Measurements from ENCODE around the gene LRRD1.
A peak's percentile ranks its signal among the peaks of the same experiment; 100 is the strongest.

Gene LRRD1

DNA sequence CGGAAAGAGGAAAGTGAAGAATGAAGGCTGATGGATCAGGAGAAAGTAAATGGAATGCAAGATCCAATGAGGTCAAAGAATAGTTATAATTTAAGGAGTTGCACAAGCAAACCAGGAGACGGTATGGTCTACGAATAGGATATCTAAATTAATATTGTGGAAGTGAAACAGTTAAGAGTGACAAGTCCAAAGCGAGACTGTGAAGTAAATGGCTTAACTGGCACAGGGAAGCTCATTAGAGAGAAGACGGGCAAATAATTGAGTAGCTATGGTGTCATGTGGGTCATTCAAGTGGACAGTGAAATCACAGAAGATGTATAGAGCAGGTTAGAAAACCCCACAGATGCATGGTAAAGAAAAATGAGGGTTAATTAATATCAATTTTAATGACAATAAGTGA is 47.8 kb downstream of the LRRD1 start:
- Histone ChIP-seq H3K27ac (ENCODE audit: low read depth, low read length) (peak overlapping the region; percentile 25), H3K79me2 (ENCODE audit: control insufficient read depth, low read length) (peaks cover 94% of the 10 kb centered on the region), H3K36me3 (ENCODE audit: control insufficient read depth, low read length) (peaks cover 81% of the 10 kb centered on the region), H3K9me3 (ENCODE audit: control insufficient read depth, insufficient read depth, low read length) (no peaks in the 10 kb centered on the region), H3K27me3 (ENCODE audit: control insufficient read depth, low read length) (no peaks in the 10 kb centered on the region), H3K4me1 (ENCODE audit: control insufficient read depth, low read length) (peaks cover 41% of the 10 kb centered on the region), H3K4me3 (ENCODE audit: low read length) (peak overlapping the region; percentile 97), H4K20me1 (ENCODE audit: control insufficient read depth, insufficient read depth, low read depth, low read length) (peaks cover 40% of the 10 kb centered on the region), H3K9me2 (replicated peaks; ENCODE audit: control insufficient read depth, low read length) (no peaks in the 10 kb centered on the region), H3F3A (ENCODE audit: control insufficient read depth, insufficient read depth) (peaks cover 3% of the 10 kb centered on the region; the same call in 1 of the 2 replicates), H3K4me2 (ENCODE audit: low read length) (peak overlapping the region; percentile 92)
- TF ChIP-seq, protein P1, sequence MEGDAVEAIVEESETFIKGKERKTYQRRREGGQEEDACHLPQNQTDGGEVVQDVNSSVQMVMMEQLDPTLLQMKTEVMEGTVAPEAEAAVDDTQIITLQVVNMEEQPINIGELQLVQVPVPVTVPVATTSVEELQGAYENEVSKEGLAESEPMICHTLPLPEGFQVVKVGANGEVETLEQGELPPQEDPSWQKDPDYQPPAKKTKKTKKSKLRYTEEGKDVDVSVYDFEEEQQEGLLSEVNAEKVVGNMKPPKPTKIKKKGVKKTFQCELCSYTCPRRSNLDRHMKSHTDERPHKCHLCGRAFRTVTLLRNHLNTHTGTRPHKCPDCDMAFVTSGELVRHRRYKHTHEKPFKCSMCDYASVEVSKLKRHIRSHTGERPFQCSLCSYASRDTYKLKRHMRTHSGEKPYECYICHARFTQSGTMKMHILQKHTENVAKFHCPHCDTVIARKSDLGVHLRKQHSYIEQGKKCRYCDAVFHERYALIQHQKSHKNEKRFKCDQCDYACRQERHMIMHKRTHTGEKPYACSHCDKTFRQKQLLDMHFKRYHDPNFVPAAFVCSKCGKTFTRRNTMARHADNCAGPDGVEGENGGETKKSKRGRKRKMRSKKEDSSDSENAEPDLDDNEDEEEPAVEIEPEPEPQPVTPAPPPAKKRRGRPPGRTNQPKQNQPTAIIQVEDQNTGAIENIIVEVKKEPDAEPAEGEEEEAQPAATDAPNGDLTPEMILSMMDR (IDR thresholded peaks at IDR 0.05; ENCODE audit: low read depth, low read length, poor library complexity, severe bottlenecking), result no peak
- TF ChIP-seq EZH2phosphoT487 (IDR thresholded peaks at IDR 0.05; ENCODE audit: borderline replicate concordance, low read length), result no peak

DNA sequence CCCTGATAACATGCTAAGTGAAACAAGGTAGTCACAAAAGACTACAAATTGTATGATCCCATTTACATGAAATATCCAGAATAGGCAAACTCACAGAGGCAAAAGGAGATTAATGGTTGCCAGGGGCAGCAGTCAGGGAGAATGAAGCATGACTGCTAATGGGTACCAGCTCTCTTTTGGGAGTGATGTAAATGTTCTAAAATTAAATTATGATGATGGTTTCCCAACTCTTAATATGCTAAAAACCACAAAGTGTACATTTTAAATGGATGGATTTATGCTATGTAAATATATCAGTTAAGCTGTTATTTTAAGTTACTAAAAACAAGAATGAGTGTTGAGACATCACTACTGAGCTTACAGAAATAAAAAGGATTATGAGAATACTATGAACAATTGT is 57.3 kb downstream of the LRRD1 start:
- Histone ChIP-seq H3F3A (ENCODE audit: control insufficient read depth, insufficient read depth) (peaks cover 2% of the 10 kb centered on the region; the same call in 1 of the 2 replicates), H3K9me3 (ENCODE audit: control insufficient read depth, insufficient read depth, low read length) (no peaks in the 10 kb centered on the region), H3K36me3 (ENCODE audit: control insufficient read depth, low read length) (peaks cover 99% of the 10 kb centered on the region), H4K20me1 (ENCODE audit: control insufficient read depth, insufficient read depth, low read depth, low read length) (peaks cover 25% of the 10 kb centered on the region; the same call in 1 of the 2 replicates), H3K4me2 (ENCODE audit: low read length) (no peak overlapping the region), H3K79me2 (ENCODE audit: control insufficient read depth, low read length) (peaks cover 93% of the 10 kb centered on the region), H3K27ac (ENCODE audit: low read depth, low read length) (no peak overlapping the region), H3K9me2 (replicated peaks; ENCODE audit: control insufficient read depth, low read length) (no peaks in the 10 kb centered on the region; the same call in 1 of the 2 replicates), H3K4me3 (ENCODE audit: low read length) (no peak overlapping the region), H3K4me1 (ENCODE audit: control insufficient read depth, low read length) (peaks cover 44% of the 10 kb centered on the region), H3K27me3 (ENCODE audit: control insufficient read depth, low read length) (no peaks in the 10 kb centered on the region)
- TF ChIP-seq, protein P1 (IDR thresholded peaks at IDR 0.05; ENCODE audit: low read depth, low read length, poor library complexity, severe bottlenecking), result no peak
- no peak for TF ChIP-seq EZH2phosphoT487 (IDR thresholded peaks at IDR 0.05; ENCODE audit: borderline replicate concordance, low read length)

DNA sequence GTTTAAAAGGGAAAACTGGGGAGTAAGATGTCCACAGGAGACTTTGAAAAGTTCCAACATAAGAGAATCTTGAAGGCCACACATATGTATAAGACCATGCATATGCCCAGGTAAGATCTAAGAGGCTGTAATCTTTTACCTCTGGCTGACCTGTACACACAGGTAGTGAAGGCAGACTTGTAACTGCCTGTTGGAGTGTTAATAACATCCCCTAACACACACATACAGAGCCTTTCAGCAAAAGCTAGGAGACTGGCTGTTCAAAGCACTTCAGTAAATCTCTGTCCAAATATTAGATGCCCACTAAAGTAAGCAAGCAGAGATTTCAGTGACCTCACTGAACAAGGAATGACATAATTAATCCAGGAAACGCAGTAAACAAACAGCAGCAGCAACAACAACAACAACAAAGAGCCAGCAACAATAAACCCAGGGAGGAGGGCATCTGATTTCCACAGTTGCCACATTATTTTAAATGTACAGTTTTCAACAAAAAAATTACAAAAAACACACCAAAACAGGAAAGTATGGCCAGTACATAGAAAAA is 59.7 kb downstream of the LRRD1 start:
- no peak overlapping the region for H3K4me3 ChIP-seq (ENCODE audit: low read length)
- no peaks in the 10 kb centered on the region for H3K9me3 ChIP-seq (ENCODE audit: control insufficient read depth, insufficient read depth, low read length)
- peaks cover 46% of the 10 kb centered on the region for H3K4me1 ChIP-seq (ENCODE audit: control insufficient read depth, low read length)
- H4K20me1 ChIP-seq (ENCODE audit: control insufficient read depth, insufficient read depth, low read depth, low read length), result peaks cover 31% of the 10 kb centered on the region; the same call in 1 of the 2 replicates
- peaks cover 99% of the 10 kb centered on the region for H3K36me3 ChIP-seq (ENCODE audit: control insufficient read depth, low read length)
- no peaks in the 10 kb centered on the region; the same call in 1 of the 2 replicates for H3K9me2 ChIP-seq (replicated peaks; ENCODE audit: control insufficient read depth, low read length)
- H3K27ac ChIP-seq (ENCODE audit: low read depth, low read length), result no peak overlapping the region
- H3K4me2 ChIP-seq (ENCODE audit: low read length), result peak overlapping the region; percentile 15; the same call in 1 of the 2 replicates
- H3K27me3 ChIP-seq (ENCODE audit: control insufficient read depth, low read length), result no peaks in the 10 kb centered on the region
- H3K79me2 ChIP-seq (ENCODE audit: control insufficient read depth, low read length), result peaks cover 92% of the 10 kb centered on the region
- H3F3A ChIP-seq (ENCODE audit: control insufficient read depth, insufficient read depth), result peaks cover 2% of the 10 kb centered on the region
- TF ChIP-seq, protein P1 (IDR thresholded peaks at IDR 0.05; ENCODE audit: low read depth, low read length, poor library complexity, severe bottlenecking), result no peak
- no peak for TF ChIP-seq EZH2phosphoT487 (IDR thresholded peaks at IDR 0.05; ENCODE audit: borderline replicate concordance, low read length)

Data from DOHH2 (cell line).